GM21576 (cell line): ENCODE measurements around the gene ARID4B.
"Not testable (repeated sequence)": the region's sequence is repeated elsewhere in the genome, so short reads cannot be mapped to it uniquely, and the experiment has no call there.

ENCODE experiments used
- ATAC-seq: cut with Tn5 transposase; IDR thresholded peaks from one replicate; pipeline ENCODE4 v1.9.1; 2021; ENCODE audit warnings: mild to moderate bottlenecking, moderate library complexity; ENCODE audit not compliant: unreplicated experiment

Gene ARID4B

DNA sequence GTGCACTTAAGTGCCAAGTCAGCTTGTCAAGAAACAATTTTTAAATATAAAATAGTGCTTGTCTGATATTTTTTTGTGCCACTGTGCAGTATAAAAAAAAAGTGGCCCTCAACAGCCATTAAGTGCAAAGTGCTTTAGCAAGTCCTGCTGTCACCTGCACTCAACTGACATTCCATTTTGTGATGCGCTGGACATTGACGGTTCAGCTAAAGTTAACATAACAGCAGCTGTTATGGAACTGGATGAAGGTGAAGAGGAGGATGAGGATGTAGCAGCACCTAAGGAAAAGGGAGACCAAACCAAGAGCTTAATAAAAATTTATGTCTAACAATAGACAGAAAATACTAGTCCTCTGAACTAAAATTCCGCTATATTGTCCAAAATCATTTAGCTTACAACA, 159.6 kb downstream of the ARID4B start:
- ATAC-seq = no peak

DNA sequence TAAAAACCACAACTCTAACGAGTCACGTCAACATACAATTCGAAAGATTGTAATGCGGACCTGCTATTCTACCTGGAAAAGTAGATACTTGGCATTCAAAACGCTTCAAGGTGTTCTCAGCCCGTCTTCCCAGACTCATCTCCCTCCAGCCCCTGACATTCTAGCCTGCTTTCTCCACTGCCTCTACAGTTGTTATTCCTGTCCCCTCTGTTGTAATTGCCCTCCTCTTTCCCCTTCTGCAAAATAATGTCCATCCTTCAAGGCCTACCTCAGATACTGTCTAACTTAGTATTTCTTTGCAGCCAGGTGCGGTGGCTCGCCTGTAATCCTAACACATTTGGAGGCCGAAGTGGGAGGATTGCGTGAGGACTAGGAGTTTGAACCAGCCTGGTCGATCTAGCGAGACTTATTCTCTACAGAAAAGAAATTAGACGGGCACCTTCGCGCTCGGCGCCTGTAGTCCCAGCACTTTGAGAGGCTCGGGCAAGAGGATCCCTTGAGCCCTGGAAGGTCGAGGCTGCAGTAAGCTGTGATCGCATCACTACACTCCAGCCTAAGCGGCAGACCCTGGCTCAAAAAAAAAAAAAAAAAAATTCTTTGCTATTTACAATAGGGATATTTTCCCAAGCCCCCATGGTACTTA, 166.2 kb downstream of the ARID4B start:
- no peak for ATAC-seq

DNA sequence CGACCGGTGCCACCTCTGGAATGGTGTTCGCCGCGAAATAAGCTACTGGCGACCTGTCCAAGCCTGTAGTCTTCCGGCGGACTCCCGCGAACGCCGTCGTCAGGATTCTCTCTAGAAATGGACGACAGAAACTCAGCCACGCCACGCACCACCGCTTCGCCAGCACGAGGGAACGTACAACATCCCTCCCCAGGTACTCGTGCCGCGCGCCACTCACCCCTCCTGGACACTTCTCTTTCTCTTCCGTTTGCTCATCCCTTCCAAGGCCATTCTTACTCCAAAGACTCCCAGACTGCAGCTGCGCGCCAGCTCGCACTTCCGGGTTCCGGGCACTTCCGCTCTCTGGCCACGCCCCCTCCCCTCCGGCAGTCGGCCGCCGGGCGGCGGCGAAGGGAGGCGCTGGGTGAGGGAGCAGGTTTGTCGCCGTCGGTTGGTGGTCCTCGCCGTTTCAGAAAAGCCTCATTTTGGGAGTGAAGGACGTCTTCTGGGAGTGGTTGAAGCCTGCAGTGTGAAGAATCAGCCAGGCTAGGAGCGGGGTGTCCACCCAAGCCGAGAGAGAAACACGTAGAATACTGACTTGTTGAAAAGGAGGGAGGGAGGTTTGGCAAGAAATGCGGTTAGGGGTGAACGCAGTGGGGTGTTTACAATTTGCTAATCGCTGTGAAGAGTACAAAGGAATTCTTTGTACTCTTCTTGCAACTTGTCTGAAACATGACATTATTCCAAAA, 166.9 kb downstream of the ARID4B start, which contains the start of gene RBM34:
TSS of gene RBM34 (minus strand) at position 294 of the 728 bp plus-strand sequence. CDS start at position 270, 24 bp downstream.
- peak; percentile 88 for ATAC-seq

DNA sequence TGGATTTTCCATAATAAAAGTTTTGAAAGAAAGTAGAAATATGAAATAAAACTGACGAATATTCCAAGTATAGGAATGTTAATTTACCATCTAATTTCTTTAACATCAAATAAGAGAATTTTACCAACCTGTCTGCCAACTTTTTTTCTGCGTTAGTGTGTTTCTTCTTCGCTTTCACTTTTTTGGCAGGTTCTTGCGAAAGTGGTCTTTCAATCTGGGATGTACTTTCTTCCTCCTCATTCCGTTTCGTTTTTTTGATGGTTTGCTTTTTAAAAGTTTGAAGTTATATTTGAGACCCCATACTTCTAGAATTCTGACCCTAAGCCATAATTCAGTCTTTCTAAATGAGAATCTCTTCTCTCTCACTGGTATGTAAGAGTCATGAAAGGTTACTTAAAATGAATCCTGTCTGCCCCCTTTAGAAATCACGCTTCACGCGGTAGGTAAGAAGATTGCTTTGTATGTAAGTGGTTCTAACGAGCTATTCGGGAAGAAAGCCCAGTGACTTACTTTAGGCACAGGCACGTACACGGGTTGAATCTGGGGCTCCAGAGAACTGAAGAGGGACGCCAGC, 167.5 kb downstream of the ARID4B start:
- peak; percentile 28 for ATAC-seq

DNA sequence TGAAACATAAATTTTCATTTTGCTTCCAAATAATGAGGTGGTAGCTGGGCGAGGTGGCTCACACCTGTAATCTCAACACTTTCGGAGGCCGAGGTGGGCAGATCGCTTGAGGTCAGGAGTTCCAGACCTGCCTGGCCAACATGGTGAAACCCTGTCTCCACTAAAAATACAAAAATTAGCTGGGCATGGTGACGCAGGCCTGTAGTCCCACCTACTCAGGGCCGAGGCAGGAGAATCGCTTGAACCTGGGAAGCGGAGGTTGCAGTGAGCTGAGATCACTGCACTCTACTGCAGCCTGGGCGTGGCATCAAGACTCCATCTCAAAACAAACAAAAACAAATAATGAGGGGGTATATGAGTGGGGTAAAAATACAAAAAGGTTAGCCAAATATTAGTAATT, 168.0 kb downstream of the ARID4B start:
- not testable (repeated sequence) for ATAC-seq

DNA sequence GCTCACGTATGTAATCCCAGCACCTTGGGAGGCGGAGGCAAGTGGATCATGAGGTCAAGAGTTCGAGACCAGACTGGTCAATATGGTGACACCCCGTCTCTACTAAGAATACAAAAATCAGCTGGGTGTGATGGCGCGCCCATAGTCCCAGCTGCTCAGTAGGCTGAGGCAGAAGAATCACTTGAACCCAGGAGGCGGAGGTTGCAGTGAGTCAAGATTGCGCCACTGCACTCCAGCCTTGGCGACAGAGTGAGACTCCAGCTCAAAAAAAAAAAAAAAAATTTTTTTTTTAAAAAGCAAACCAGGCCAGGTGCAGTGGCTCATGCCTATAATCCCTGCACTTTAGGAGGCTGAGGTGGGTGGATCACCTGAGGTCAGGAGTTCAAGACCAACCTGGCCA, 168.7 kb downstream of the ARID4B start:
- not testable (repeated sequence) for ATAC-seq

DNA sequence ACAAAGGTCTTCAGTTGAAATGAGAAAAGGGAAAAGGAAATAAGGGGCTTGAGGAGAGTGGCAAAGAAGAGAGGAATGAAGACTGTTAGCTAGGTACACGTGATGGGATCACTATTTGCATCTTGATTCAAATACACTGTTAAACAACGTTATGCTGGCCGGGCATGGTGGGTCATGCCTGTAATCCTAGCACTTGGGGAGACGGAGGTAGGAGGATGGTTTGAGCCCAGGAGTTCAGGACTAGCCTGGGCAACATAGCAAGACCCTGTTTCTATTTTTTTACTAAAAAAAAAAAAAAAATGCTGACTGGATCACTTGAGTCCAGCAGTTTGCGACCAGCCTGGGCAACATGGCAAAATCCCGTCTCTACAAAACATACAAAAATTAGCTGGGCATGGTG, 169.3 kb downstream of the ARID4B start:
- ATAC-seq = no peak

DNA sequence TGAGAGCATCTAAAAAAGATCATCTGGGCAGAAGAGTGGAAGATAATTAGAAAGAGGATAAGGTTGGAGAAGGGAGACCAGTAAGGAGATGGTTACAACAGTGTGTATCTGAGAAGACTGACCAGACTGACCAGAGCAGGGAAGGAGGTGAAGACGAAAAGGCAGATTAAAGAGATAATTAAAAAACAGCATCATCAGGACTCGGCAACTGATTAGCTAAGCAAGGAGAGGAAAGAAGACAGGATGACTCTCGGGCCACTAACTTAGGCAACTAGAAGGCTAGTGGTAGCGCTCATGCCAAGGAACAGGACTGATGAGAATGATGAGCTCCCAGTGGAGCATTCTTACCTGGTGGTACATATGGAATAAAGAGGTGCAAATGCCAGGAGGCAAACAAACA, 170.8 kb downstream of the ARID4B start:
- ATAC-seq = no peak

DNA sequence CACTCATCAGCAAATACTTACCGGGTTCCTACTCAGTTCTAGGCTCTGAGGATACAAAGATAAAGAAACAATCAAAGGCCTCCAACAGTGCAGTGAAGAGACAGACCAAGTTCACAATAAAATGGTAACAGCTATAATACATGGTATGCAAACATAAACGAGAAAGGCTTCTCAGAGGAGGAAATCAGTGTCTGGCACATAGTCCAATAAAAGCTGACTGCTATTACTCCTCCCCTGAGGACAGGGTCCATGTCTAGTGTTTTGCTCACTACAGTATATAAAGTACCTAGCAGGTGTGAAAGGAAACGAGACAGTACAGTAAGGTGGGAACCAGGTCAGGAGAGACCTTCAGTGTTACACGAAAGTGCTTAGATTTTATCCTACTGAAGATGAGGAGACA, 171.2 kb downstream of the ARID4B start:
- ATAC-seq = no peak

DNA sequence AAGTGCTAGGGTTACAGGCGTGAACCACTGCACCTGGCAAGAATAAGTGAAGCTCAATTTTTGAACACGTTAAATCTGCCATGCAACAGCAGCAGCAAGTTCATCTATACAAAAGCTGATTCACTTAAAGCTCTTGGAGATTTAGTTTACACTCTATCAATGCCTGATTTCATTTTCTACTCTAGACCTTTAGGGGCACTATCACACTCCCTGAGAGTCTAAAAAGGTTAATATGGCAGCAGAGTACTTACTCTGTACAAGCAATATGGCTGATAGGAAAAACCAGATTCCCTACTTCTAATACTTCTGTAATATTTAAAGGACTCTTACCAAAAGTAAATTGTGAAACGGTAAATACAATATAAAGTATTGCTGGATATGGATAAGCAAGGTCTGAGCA, 171.7 kb downstream of the ARID4B start:
- no peak for ATAC-seq

DNA sequence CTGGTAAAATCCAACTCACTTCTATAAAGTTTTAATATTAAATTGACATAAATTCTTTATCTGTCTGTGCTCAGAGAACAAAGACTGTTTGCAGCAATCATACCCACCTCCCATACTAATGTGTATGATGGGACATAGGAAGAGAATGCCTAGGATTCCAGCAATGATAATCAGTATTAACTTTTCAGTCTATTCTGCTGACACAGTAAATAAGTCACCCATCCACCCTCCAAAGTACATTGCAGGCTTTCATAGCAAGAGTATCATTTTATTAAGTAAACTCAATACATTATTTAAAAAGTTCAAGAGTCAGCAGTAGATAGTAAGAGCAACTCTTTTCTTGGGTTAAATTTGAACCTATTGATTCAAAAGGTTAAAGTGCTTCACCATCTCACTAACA, 175.7 kb downstream of the ARID4B start:
- ATAC-seq = no peak

DNA sequence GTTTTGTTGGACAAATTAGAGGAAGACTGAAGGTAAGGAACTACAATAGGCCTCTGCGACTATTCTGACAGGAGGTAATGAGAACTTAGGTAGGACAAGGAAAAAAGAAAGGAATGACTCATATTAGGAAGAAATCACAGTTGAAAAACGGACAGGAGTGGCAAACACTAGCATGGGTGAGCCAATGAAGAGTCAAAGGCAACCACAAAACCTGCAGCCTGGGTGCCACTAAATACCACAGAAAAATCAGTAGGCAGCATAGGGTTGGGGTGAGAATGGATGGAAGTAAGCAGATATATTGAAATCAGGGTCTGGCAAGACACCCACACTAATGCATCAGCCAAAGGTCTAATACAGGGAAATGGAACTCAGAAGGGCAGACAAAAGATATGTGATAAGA, 176.9 kb downstream of the ARID4B start:
- no peak for ATAC-seq

DNA sequence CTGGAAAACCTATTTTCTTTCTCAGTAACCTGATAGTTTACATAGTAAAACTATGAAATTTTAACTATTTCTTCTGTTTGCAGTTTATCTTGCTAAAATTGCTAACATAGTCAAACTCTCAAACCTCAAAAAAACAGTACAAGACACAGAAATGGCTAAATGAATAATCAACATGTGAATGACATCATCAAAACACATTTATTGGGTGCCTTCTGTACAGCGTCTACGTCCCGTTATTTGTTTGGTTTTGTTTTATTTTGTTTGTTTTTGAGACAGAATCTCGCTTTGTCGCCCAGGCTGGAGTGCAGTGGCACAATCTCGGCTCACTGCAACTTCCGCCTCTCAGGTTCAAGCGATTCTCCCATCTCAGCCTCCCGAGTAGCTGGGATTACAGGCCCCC, 178.2 kb downstream of the ARID4B start:
- ATAC-seq = no peak

DNA sequence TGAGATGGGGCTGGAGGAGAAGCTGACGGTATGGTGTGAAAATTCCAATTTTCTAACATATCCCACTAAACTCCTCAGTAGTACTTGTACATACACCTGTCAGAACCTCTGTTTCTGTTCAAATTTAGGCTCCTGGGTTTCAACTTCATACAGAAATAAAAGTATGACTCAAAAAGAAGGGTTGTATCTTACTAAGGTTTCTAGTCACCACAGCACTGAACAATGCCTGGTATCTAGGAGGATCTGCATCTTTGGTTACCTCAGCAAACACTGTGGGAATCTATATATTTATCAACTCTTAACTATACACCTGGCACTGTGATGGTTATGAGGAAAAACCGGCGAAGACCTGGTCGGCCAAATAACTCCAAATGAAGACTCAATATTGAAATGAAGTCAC, 180.7 kb downstream of the ARID4B start:
- no peak for ATAC-seq

DNA sequence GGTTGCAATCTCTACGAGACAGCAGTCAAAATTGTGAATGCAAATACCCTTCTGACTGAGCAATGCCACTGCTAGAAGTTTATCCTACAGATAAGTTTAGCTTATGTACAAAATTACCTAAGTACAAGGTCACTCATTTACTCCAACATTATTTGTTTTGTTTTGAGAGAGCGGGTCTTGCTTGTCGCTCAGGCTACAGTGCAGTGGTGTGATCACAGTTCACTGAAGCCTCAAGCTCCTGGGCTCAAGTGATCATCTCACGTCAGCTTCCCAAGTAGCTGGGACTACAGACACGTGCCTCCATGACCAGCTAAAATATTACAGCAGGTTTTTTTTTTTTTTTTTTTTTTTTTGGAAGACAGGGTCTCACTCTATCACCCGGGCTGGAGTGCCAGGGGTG, 182.3 kb downstream of the ARID4B start:
- no peak for ATAC-seq

DNA sequence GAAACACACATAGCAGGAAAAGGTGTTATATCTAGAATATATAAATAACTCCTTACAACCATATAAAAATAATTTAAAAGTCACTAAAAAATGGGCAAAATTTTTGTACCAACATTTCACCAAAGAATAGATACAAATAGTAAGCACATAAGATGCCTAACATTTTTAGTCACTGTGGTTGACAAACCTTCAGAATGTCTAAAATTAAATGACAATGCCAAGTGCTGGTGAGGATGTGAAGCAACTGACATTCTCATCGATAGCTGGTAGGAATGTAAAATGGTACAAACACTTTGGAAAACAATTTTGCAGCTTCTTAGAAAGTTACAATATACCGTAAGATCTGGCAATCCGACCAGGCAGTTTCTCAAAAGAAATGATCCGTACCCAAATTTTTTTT, 185.0 kb downstream of the ARID4B start:
- no peak for ATAC-seq

DNA sequence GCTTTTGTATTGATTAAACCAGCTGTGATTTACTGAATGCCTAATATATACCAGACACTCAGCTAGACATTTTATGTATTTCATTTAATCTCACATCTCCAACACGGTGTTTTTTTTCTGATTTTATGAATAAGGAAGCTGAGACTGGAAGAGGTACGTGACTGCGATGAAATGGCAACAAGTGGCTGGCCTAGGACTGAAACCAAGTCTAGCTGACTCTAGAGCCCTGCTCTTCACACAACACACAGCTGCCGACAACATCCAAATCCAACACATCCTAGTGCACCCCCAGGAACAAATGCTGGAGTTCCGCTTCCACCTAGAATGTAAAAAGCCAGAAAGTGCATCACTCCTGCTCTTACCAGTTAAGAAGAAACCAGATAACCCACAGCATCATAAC, 188.7 kb downstream of the ARID4B start:
- no peak for ATAC-seq

DNA sequence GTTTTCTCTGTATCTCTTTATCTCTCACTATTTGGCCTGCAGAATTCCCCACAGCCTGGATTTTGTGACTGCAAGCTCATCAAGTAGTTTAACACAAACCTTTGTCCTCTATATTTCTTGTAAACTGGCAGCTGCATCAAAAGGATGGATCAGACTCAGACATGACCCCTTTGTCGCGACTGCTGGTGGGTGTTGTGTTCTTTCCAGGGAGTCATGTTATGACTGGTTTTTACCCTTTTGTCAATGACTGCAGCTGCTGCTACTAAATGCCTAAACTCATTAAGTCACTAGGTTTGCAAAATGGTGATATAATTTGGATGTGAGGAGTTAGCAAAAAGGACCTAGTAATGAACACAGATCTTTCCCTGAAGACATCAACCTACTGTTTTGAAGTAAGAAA, 189.2 kb downstream of the ARID4B start:
- no peak for ATAC-seq

DNA sequence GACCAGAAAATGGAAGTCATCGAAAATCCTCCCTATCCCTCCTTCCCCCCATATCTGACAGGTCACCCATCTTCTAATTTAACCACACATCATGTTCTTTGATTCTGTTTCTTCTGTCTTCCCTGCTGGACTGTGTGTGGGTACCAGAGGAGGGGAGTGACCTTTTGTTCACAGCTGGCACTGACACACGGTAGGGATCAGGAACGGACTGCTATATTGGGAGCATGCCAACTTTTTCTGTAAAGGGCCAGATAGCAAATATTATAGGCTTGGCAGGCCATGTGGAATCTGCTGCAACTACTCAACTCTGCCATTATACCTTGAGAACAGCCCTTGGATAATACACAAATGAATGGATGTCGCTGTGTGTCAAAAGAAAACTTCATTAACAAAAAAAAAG, 191.9 kb downstream of the ARID4B start:
- ATAC-seq = no peak

DNA sequence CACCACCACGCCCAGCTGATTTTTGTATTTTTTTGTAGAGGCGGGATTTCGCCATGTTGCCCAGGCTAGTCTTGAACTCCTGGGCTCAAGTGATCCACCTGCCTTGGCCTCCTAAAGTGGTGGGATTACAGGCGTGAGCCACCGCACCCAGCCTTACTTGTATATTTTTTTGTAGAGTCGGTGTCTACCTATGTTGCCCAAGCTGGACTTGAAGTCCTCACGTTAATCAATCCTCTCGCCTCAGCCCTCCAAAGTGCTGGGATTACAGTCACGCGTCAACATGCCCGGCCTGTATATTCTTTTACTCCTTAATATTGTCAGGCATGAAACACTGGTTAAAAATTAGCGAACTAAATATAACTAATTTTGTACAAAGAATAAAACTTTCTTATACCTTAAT, 193.8 kb downstream of the ARID4B start:
- no peak for ATAC-seq

DNA sequence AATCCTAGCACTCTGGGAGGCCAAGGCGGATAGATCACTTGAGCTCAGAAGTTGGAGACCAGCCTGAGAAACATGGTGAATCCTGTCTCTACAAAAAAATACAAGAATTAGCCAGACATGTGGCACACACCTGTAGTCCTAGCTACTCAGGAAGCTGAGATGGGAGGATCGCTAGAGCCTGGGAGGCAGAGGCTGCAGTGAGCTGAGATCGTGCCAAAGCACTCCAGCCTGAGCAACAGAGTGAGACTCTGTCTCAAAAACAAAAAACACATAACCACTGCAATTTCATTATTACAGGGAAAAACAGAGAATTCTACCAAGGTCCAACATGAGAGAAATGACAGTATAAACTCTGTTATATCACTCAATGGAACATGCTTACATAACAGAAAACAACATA, 194.9 kb downstream of the ARID4B start:
- ATAC-seq = no peak

DNA sequence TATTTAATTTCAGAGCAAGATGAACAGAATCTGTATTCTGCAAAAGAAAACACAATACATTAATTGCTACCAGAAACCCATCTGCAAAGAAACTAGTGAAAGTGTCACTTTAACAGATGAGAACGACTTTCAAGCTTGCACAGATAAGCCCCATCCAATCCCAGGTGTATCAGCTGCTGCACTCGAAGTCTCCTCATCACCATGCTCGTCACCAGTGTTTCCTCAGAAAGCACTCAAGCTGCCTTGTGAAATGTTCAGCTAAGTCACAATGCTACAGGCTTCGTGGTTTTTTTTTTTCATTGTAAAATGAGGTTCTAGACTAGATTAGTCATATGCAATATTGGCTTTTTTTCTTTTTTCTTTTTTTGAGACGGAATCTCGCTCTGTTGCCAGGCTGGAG, 196.0 kb downstream of the ARID4B start:
- no peak for ATAC-seq
